OCI-LY1 (cell line): ENCODE measurements around the gene ERBB4.

Experiments used
- CTCF ChIP-seq: fragments of 200-600 bp; sonication (generic), shearing (Covaris generic); IDR thresholded peaks from 2 replicates; pipeline ENCODE4 v1.5.1; 2017; ENCODE audit warnings: mild to moderate bottlenecking, antibody characterized with exemption, low read length, moderate library complexity, mixed read lengths
- EZH2 ChIP-seq: fragments of 200-600 bp; sonication (generic), shearing (Covaris generic); IDR thresholded peaks from 2 replicates; pipeline ENCODE4 v1.8.0; 2017; ENCODE audit warnings: borderline replicate concordance, mixed run types, mild to moderate bottlenecking, antibody characterized with exemption, low read length, moderate library complexity, mixed read lengths

- TF ChIP-seq CTCF (no peak), EZH2 (no peak)
Measured at GRCh38 chr2:212360068-212360460, 178.5 kb downstream of the ERBB4 start.
